Measurements from ENCODE around the gene SYT8.

Gene SYT8

DNA sequence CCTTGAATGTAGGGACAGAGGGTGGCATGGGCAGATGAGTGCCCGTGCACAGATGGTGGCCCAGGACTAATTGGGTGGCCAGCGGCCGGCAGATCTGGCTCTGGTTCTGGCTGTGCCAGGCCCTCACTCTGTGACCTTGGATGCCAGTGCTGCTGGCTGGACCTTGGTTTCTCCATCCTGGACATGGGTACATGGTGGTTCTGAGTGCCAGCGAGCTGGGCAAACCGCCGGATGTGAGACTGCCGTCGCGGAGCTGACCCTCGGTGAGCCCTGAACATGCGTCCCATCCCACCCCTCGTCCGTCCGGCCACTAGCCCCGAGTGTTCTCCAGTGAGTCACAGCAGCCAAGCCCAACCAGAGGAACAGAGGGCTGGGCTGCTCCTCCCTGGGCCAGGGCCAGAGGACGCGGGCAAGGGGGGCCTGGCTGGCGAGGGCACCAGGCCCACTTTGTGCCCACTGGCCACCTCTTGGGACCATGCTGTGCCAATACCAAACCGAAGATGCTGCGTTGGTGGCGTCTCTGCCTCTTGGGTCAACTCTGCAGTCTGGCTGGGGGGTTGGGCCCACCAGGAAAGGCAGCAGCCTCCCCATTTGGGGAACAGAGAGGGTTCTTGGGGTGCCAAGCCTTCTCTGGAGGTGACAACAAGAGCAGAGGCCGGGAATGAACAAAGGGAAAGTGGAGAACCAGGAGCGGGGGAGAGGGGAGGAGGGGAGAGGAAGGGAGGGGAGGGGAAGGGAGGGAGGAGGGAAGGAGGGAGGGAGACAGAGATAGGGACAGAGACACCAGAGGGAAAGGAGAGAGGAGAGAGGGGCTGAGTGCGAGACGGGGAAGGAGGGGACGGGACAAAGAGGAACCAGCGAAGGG, 28.8 kb downstream of the SYT8 start:
- TF ChIP-seq GATA2 (IDR thresholded peaks at IDR 0.05; ENCODE audit: low read depth, low read length) (no peak), GATA3 (IDR thresholded peaks at IDR 0.05; ENCODE audit: low read depth, low read length) (no peak)

DNA sequence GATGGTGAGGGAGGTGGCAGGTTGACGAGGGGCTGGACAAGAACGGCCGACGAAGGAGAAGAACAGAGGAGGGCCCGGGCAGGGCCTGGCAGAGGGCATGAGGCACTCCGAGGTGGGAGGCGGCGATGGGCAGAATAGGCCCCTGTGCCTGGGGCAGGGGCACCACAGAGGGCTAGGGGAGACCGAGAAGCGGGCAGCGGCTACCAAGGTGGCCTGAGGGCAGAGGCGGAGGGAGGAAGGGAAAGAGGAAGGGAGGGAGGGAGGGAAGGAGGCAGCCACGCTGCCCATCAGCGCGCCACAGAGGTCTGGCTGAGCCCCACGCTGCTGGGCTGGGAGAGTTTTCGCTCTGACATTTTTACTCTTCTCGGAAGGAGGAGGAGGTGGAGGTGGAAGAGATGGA, 29.4 kb downstream of the SYT8 start:
- TF ChIP-seq GATA2 (IDR thresholded peaks at IDR 0.05; ENCODE audit: low read depth, low read length) (no peak), GATA3 (IDR thresholded peaks at IDR 0.05; ENCODE audit: low read depth, low read length) (no peak)

DNA sequence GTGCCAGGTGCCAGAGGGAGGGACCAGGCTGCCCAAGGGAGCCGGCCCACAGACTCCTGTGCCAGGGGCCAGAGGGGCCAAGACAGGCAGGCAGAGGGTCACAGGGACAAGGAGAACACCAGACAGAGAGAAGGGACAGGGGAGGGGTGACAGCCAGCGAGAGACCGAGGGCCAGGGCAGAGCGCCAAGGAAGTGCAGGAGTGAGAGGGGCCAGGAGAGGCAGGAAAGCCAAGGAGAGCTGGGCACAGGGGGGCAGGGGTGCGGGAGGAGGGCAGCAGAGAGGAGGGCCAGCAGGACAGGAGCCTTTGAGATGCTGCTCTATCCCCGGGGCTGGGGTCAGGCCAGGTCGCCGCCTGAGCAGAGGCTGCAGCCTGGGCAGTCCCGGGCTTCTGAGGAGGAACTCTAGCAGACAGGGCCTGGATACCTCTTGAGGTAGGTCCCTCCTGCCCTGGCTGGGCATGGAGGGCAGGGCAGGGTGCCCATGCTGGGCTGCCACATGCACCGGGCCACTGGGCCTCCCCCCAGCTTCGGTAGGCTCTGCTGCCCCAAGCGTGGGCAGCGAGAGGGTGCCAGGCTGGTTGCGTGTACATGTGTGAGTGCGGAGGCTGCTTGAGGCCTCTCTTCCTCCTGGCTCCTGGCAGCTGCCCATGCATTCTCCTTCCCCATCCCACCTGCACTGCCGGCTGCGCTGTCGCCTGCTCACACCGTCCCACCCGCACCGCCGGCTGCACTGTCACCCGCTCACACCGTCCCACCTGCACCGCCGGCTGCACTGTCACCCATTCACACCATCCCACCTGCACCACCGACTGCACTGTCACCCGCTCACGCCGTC, 30.3 kb downstream of the SYT8 start:
- no peak for TF ChIP-seq GATA2 (IDR thresholded peaks at IDR 0.05; ENCODE audit: low read depth, low read length)
- no peak for TF ChIP-seq GATA3 (IDR thresholded peaks at IDR 0.05; ENCODE audit: low read depth, low read length)

DNA sequence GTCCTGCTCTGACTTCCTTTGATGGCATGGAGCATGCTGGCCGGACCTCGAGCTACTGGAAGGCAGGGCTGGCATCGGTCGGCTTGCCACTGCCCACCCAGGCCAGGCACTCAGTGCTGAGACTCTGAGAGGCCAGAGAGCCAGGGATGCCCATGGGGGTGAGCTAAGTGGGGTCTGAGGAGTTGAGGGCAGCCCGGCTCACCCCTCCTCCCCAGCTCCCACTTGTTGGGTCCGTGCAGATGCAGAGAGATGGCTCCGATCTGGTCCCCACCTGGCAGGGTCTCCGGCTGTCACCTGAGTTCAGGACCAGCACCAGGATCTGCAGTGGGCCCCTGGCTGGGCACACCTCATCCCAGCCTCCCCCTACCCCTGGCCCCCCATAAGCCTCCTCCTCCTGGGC, 31.4 kb downstream of the SYT8 start:
- no peak for TF ChIP-seq GATA3 (IDR thresholded peaks at IDR 0.05; ENCODE audit: low read depth, low read length)
- no peak for TF ChIP-seq GATA2 (IDR thresholded peaks at IDR 0.05; ENCODE audit: low read depth, low read length)

DNA sequence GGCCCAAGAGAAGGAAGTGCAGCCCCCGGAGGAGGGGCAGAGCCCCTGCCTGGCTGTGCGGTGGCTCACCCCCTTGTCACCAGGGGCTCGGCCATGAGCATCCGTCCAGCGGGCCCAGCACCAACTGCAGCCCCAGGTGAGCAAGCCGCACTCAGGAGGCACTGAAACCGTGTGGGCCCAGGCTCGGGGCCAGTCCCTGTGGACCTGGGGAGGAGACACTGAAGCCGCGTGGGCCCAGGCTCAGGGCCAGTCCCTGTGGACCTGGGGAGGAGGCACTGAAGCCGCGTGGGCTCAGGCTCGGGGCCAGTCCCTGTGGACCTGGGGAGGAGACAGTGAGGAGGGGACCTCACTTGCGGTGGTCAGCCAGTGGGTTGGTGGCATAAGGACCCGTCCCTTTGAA, 32.0 kb downstream of the SYT8 start:
- TF ChIP-seq GATA2 (IDR thresholded peaks at IDR 0.05; ENCODE audit: low read depth, low read length) (no peak), GATA3 (IDR thresholded peaks at IDR 0.05; ENCODE audit: low read depth, low read length) (no peak)

DNA sequence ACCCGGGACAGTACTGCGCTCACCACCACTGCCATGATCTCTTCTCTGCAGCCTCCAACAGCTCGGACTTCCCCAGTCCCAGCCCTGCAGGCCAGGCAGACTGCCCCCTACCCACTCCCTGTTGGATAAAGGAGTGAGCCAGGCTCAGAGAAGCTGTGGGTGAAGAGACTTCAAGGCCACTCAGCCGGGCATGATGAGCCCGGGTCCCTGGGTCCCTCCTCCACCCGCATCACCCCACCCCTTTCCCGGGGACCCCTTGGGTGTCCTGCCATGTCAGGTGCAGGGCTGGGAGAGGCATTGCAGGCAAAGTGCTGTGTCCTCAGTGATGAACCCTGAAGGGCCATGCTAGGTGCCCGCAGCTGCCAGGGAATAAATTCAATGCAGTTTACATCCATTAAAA, 32.6 kb downstream of the SYT8 start:
- TF ChIP-seq GATA2 (IDR thresholded peaks at IDR 0.05; ENCODE audit: low read depth, low read length), result no peak
- TF ChIP-seq GATA3 (IDR thresholded peaks at IDR 0.05; ENCODE audit: low read depth, low read length), result no peak

DNA sequence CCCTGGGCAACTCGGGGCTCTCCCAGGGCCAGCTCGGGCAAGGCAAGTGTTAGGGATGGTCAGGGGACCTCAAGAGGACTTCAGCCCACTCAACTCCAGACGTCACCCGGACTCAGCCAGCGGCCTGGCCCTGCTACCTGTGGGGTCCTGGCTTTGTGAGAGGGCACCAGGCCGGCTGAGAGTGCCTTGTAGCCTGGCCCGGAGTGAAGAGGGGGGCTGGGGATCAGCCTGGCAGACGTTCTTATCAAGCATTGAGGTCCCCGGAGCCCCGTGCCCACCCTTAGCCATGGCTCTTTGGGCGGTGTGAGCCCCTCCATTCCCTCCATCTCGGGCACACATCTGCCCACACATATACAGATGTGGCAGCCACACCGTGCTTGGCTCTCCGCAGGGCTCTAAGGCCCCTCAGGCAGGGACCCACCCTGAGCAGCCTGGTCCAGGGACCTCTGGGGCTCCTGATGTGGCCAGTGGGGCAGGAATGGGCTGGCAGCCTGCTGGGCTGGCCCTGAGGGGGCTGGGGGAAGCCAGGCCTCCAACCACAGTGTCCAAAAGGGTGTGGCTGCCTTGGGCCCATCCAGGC, 33.4 kb downstream of the SYT8 start:
- TF ChIP-seq GATA2 (IDR thresholded peaks at IDR 0.05; ENCODE audit: low read depth, low read length) (no peak), GATA3 (IDR thresholded peaks at IDR 0.05; ENCODE audit: low read depth, low read length) (no peak)

DNA sequence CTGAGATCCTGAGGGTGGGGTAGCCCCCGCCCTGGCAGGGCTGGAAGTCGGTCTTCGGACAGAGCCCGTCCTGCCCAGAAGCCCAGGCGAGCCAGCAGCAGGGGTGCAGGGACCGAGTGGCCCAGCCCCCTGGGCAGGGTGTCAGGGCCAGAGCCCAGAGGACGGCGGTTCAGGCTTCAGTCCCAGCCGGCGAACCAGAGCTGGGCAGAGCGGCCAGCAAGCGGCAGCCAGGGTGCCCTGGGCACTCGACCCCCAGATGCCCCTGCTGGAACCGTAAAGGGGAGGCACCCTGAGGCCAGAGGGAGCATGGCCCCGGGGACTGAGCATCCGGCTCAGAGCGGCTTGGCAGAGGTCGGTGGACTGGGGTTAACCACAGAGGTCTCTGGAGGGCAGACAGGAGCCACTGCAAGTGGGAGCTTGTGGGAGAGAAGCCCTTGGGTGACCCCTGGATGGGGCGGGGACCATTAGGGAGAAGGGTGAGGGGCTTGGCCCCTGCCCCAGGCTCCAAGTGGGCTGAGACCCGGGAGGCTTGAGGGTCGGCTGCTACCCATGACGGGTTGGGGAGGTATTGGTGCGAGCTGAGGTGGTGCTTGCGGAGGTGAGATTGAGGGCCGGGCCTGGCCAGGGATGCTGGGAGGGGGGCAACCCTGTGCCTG, 34.0 kb downstream of the SYT8 start:
- TF ChIP-seq GATA3 (IDR thresholded peaks at IDR 0.05; ENCODE audit: low read depth, low read length), result no peak
- TF ChIP-seq GATA2 (IDR thresholded peaks at IDR 0.05; ENCODE audit: low read depth, low read length), result no peak

DNA sequence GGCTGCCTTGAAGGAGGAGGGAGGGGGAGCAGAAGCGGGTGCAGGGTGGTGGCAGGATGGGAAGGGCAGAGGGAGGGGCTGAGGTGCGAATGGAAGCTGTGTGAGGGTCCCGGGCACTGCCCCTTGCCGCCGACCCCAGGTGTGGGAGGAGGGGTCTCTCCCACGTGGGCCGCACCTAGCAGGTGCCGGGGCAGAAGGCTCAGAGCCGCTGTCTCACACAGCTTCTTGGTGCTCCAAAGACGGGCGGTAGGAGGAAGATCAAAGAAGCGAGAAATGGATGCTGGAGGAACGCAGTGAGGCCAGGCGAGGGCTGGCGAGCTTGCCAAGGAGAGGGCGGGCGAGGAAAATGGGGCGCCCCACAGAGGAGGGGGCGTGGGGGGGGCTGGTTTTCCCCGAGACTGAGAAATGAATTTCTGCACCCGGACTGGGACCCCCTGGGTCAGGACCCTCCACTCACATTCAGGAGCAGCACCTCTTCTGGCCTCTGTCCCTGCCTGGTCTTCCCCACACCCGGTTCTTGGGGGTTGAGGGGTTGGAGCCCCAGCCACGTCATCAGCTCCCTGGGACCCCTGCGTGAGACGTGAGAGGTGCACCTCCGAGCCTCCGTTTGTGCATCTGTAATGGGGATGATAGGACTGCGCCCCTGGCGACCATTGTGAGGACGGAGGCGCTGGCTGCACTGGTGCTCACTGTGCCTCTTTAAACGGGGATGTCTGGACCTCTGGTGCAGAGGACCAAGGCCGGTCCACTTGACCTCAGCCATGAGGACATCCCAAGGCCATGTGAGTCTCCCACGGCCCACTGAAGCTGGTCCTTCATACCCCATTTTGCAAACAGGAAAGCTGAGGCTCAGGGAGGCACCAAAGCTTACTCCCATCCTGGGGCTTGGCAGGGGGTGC, 34.9 kb downstream of the SYT8 start:
- no peak for TF ChIP-seq GATA3 (IDR thresholded peaks at IDR 0.05; ENCODE audit: low read depth, low read length)
- TF ChIP-seq GATA2 (IDR thresholded peaks at IDR 0.05; ENCODE audit: low read depth, low read length), result no peak

DNA sequence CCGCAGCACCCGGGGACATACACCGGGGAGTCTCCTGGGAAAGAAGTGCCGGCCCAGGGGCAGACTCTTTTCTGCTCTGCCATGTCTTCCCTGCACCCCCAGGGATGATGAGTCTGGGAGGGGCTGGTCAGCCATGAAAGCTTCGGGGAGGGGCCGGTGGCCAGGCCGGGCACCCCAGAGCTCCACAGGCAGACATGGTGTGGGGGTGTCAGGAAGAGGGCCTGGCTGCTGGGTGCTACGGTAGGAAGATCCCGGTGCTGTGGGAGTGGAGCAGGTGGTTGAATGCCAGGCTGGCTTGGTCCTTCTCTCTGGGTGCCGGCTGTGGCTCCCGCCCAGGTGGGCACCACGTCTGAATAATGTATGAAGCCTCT, 35.5 kb downstream of the SYT8 start:
- TF ChIP-seq GATA2 (IDR thresholded peaks at IDR 0.05; ENCODE audit: low read depth, low read length) (no peak), GATA3 (IDR thresholded peaks at IDR 0.05; ENCODE audit: low read depth, low read length) (no peak)

DNA sequence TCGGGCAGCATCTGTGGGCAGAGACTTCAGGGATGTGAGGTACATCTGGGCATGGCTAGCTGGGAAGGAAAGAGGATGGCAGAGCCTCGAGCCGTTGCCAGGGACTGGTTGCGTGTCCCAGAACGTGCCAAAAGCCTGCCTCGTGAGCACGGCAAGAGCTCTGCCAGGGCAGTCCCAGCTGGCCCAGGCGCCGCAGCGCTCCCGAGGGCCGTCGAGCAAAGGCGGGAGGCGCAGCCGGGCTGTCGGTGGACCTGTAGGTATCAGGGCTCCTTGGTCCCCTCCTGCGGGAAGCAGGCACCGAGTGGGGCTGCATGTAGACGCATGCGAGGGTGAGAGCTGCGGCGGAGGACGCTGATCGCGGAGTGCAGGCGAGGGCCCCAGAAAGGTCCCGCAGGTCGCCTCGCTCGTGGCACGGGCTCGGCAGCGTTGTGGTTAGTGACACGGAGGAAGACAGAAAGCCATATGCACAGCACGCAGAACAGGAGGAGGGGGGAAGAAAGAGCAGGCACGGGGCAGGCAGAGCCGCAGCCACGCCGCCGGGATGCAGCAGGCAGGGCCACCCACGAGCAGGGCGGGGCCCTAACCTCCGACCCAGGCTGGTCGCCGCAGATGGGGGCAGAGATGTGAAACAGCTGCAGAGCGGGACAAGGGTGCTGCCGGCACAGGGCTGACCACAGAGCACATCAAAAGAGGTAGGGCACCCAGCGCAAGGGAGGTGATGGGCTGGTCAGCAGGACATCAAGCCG, 36.1 kb downstream of the SYT8 start:
- no peak for TF ChIP-seq GATA3 (IDR thresholded peaks at IDR 0.05; ENCODE audit: low read depth, low read length)
- no peak for TF ChIP-seq GATA2 (IDR thresholded peaks at IDR 0.05; ENCODE audit: low read depth, low read length)

DNA sequence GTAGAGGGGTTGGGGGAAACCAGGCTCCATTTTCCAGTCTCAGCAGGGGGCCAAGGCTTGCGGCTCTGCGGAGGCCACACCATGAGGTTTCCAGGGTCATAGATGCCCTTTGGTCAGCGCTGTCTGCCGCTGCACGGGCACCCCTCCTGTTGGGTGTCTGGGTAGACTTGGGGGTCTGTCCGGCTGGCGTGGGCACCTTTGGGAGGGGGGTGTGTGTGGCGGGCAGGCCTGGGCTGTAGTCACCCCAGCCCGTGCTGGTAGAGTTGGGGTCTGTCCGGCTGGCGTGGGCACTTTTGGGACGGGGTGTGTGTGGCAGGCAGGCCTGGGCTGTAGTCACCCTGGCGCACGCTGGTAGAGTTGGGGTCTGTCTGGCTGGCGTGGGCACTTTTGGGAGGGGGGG, 36.7 kb downstream of the SYT8 start:
- TF ChIP-seq GATA3 (IDR thresholded peaks at IDR 0.05; ENCODE audit: low read depth, low read length) (no peak), GATA2 (IDR thresholded peaks at IDR 0.05; ENCODE audit: low read depth, low read length) (no peak)
